ENCODE results near the gene ZNF180.

DNA sequence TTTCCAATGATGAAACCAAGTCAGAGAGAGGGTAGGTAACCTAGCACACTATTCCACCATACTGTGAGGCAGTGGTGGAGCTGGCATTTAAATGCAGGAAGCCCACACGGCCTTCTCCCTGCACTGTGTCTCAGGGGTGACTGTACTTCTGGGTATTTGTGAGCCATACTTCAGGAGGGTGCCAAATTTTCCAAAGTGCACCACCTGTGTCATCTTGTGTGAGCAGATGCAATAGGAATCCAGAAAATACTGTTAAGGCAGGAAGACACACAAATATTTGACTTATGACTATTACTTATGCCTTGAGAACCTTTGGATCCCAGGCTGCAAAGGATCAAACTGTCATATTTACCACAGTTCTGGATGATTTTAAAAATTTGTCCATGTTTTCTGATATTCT is 69.4 kb downstream of the ZNF180 start:
- TF ChIP-seq, protein P1, sequence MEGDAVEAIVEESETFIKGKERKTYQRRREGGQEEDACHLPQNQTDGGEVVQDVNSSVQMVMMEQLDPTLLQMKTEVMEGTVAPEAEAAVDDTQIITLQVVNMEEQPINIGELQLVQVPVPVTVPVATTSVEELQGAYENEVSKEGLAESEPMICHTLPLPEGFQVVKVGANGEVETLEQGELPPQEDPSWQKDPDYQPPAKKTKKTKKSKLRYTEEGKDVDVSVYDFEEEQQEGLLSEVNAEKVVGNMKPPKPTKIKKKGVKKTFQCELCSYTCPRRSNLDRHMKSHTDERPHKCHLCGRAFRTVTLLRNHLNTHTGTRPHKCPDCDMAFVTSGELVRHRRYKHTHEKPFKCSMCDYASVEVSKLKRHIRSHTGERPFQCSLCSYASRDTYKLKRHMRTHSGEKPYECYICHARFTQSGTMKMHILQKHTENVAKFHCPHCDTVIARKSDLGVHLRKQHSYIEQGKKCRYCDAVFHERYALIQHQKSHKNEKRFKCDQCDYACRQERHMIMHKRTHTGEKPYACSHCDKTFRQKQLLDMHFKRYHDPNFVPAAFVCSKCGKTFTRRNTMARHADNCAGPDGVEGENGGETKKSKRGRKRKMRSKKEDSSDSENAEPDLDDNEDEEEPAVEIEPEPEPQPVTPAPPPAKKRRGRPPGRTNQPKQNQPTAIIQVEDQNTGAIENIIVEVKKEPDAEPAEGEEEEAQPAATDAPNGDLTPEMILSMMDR (IDR thresholded peaks at IDR 0.05; ENCODE audit: insufficient read depth, low read length, poor library complexity, severe bottlenecking) = no peak
- no peak for TF ChIP-seq EZH2phosphoT487 (conservative IDR thresholded peaks at IDR 0.05; ENCODE audit: low read length)
